ENCODE measurements around the gene CD22. TPM values are rescaled to one million over a fixed set of nuclear protein-coding genes. Genes with fewer than 3 reads are reported as not detected.

CD22 gene
- total and polyA plus RNA-seq, 2 of the 13 experiments (the other 11 are each of a cell fraction or from before 2014, with no cell fraction given) = 0.71 to 1.7 TPM

- no peak for TF ChIP-seq KIAA2018 (CRISPR knock-in tag; IDR thresholded peaks at IDR 0.05; ENCODE audit: borderline replicate concordance)
Observed at GRCh38 chr19:35314858-35315470, 14.0 kb upstream of the CD22 start (continued).

- WGBS (ENCODE audit: low lambda C conversion rate) = 18% methylated on average over 5 of the region's 9 CpGs
- DNase-seq (ENCODE audit: low spot score) = peak; percentile 67
- in situ Hi-C loops (cut with HindIII; ENCODE audit: extremely low pct_ligation_motif_present, low pct_unique_long_range_greater_than_20kb) = no loop called here
- Histone ChIP-seq H4K20me1 (ENCODE audit: insufficient read depth, low read length) (no peaks in the 10 kb centered on the region), H3K27ac (ENCODE audit: extremely low read length, insufficient read depth, low read length) (peak overlapping the region; percentile 78), H3K9me3 (ENCODE audit: low read length) (no peaks in the 10 kb centered on the region), H3K4me1 (ENCODE audit: insufficient read depth, low read length) (peaks cover 86% of the 10 kb centered on the region), H3K4me2 (ENCODE audit: low read depth, low read length) (peak overlapping the region; percentile 71), H3K27me3 (ENCODE audit: control insufficient read depth in 1 of 2, insufficient read depth in 2 of 2, low read length in 2 of 2) (no peaks in the 10 kb centered on the region), H3K4me3 (replicated peaks in 1 of 3; ENCODE audit: insufficient read depth in 1 of 3, low read depth in 2 of 3, low read length in 3 of 3) (peak overlapping the region in 1 of 3 experiments; percentile 45; a peak in 2 of 6 replicates), H3K79me2 (ENCODE audit: insufficient read depth, low read length) (no peaks in the 10 kb centered on the region), H3K9ac (ENCODE audit: insufficient read depth, low read depth, low read length) (peak overlapping the region; percentile 52), H2AFZ (ENCODE audit: low read length) (no peak overlapping the region), H3K36me3 (replicated peaks in 1 of 2; ENCODE audit: control insufficient read depth in 1 of 2, insufficient read depth in 2 of 2, low read length in 2 of 2) (no peaks in the 10 kb centered on the region)
- BruUV-seq (replicated peaks) = no TSS peak
- ChIA-PET CTCF (ENCODE audit: low intra/inter-chr PET ratio, low total read pairs) (interaction anchor here (1.7 kb wide), 1 partner anchor 37 kb away, joined by 5 read pairs; no protein-coding TSS in a partner anchor), POLR2A (interaction anchor here (1.1 to 2.6 kb wide), 3 partner anchors 8 to 27 kb away, joined by 3 to 16 read pairs (median 4); no protein-coding TSS in a partner anchor)
- FAIRE-seq = peak; percentile 80
- ATAC-seq = peak; percentile 79
- intact Hi-C loops (cut with micrococcal nuclease; ENCODE audit: unreplicated experiment) = loop anchor here (1.0 kb wide), 1 partner anchor 32 kb away; no protein-coding TSS in a partner anchor
- TF ChIP-seq CTCF (CRISPR knock-in tag; IDR thresholded peaks at IDR 0.05) = peak; percentile 61
- TF ChIP-seq TFAP4 (IDR thresholded peaks at IDR 0.05; ENCODE audit: borderline replicate concordance, low read depth) = peak; percentile 25; the same call in 1 of the 2 replicates
- TF ChIP-seq ZSCAN29 (CRISPR knock-in tag; conservative IDR thresholded peaks at IDR 0.05) = 0 out of 2 replicates have a peak, but pooled peaks have one; percentile 34
- TF ChIP-seq STAG1 (CRISPR knock-in tag; IDR thresholded peaks at IDR 0.05) = peak; percentile 58
- TF ChIP-seq PCBP1 (IDR thresholded peaks at IDR 0.05; ENCODE audit: borderline replicate concordance, low read depth, low read length) = no peak
- no peak for TF ChIP-seq RELA (CRISPR knock-in tag; IDR thresholded peaks at IDR 0.05)
- TF ChIP-seq ZNF292 (CRISPR knock-in tag; IDR thresholded peaks at IDR 0.05; ENCODE audit: borderline replicate concordance, low read depth) = peak; percentile 27; the same call in 1 of the 2 replicates
- TF ChIP-seq ZNF331 (CRISPR knock-in tag; IDR thresholded peaks at IDR 0.05) = 0 out of 2 replicates have a peak, but pooled peaks have one; percentile 25
- no peak for TF ChIP-seq RCOR2 (CRISPR knock-in tag; IDR thresholded peaks at IDR 0.05)
- TF ChIP-seq ZNF207 (IDR thresholded peaks at IDR 0.05; ENCODE audit: borderline replicate concordance) = no peak
Observed at GRCh38 chr19:35315883-35316282, 13.1 kb upstream of the CD22 start.

Data from HepG2 (cell line).